D721Med (cell line): ENCODE results near the gene DCAF6.

Experiments used
- DNase-seq: peaks from one replicate; pipeline ENCODE4 v3.0.0; 2011; ENCODE audit warnings: low spot score; ENCODE audit not compliant: insufficient read length
- FAIRE-seq: peaks from 2 replicates; lab custom pipeline; 2011; peaks lifted over from hg19 to GRCh38; lab: Jason Lieb, UNC
- CTCF ChIP-seq: IDR thresholded peaks from 2 replicates; pipeline ENCODE4 v1.5.1; 2012; ENCODE audit warnings: mild to moderate bottlenecking, control low read depth; ENCODE audit not compliant: insufficient read depth; ENCODE audit errors: missing control alignments

The DCAF6 gene

GRCh38 chr1:167940264-167940663 lies 3.8 kb downstream of the DCAF6 start:
- FAIRE-seq (no peak), DNase-seq (no peak)
- no peak for TF ChIP-seq CTCF

GRCh38 chr1:167943541-167943940 lies 7.1 kb downstream of the DCAF6 start:
- no peak for FAIRE-seq
- DNase-seq: no peak
- TF ChIP-seq CTCF: no peak

- no peak for TF ChIP-seq CTCF
- FAIRE-seq: peak; percentile 80
- no peak for DNase-seq
Measured at GRCh38 chr1:167947733-167948132, 11.2 kb downstream of the DCAF6 start.

GRCh38 chr1:167949785-167950184 lies 13.3 kb downstream of the DCAF6 start:
- no peak for DNase-seq
- no peak for TF ChIP-seq CTCF
- FAIRE-seq: no peak

- DNase-seq: no peak
- FAIRE-seq: peak; percentile 77
- no peak for TF ChIP-seq CTCF
Measured at GRCh38 chr1:167950569-167950968, 14.1 kb downstream of the DCAF6 start.

- FAIRE-seq: no peak
- DNase-seq: no peak
- no peak for TF ChIP-seq CTCF
Measured at GRCh38 chr1:167955915-167956314, 19.4 kb downstream of the DCAF6 start.

- DNase-seq (no peak), FAIRE-seq (peak; percentile 38)
- no peak for TF ChIP-seq CTCF
Measured at GRCh38 chr1:167957710-167958109, 21.2 kb downstream of the DCAF6 start.
